H9 (cell line): ENCODE data around the gene DDC. TPM values are rescaled to one million over a fixed set of nuclear protein-coding genes. Genes with fewer than 3 reads are reported as not detected.

Experiments
- DNase-seq: peaks from one replicate; pipeline ENCODE4 v3.0.0-alpha.2; 2017
- H2AFZ ChIP-seq: one replicate; pipeline ENCODE4 v1.6.1; 2013; ENCODE audit warnings: mild to moderate bottlenecking, low read length, control low read depth, moderate library complexity
- H2AK5ac ChIP-seq: 2 replicates; pipeline ENCODE4 v1.6.1; 2013; ENCODE audit warnings: low read length, control low read depth, mixed read lengths; ENCODE audit not compliant: insufficient read length
- H2BK120ac ChIP-seq: one replicate; pipeline ENCODE4 v1.6.1; 2013; ENCODE audit warnings: low read depth, mild to moderate bottlenecking, low read length, control low read depth, inconsistent platforms; ENCODE audit not compliant: poor library complexity, severe bottlenecking
- H2BK12ac ChIP-seq: 2 replicates; pipeline ENCODE4 v1.6.1; 2013; ENCODE audit warnings: low read length, control low read depth, mixed read lengths, low read depth; ENCODE audit not compliant: insufficient read length
- H2BK15ac ChIP-seq: 2 replicates; pipeline ENCODE4 v1.6.1; 2013; ENCODE audit warnings: low read depth, low read length, control low read depth
- H2BK20ac ChIP-seq: one replicate; pipeline ENCODE4 v1.6.1; 2013; ENCODE audit warnings: low read depth, mild to moderate bottlenecking, low read length, control low read depth, inconsistent platforms; ENCODE audit not compliant: poor library complexity, severe bottlenecking
- H2BK5ac ChIP-seq: 2 replicates; pipeline ENCODE4 v1.6.1; 2013; ENCODE audit warnings: low read length, control low read depth, mixed read lengths; ENCODE audit not compliant: insufficient read length
- H3K14ac ChIP-seq: 2 replicates; pipeline ENCODE4 v1.6.1; 2013; ENCODE audit warnings: low read length, control low read depth; ENCODE audit not compliant: insufficient read depth
- H3K18ac ChIP-seq: 2 replicates; pipeline ENCODE4 v1.6.1; 2013; ENCODE audit warnings: low read depth, mild to moderate bottlenecking, mixed read lengths, low read length, control low read depth; ENCODE audit not compliant: insufficient read length
- H3K23ac ChIP-seq: 2 replicates; pipeline ENCODE4 v1.6.1; 2013; ENCODE audit warnings: low read length, control low read depth, mixed read lengths, low read depth; ENCODE audit not compliant: insufficient read length
- H3K23me2 ChIP-seq: 2 replicates; pipeline ENCODE4 v1.6.1; 2013; ENCODE audit warnings: low read depth, mild to moderate bottlenecking, mixed read lengths, low read length, control low read depth; ENCODE audit not compliant: insufficient read length, poor library complexity, severe bottlenecking
- H3K27ac ChIP-seq: 2 replicates; pipeline ENCODE4 v1.5.1; 2013; ENCODE audit warnings: low read length, control low read depth, mixed read lengths, low read depth; ENCODE audit not compliant: insufficient read length
- H3K27me3 ChIP-seq: 2 replicates; pipeline ENCODE4 v1.6.1; 2013; ENCODE audit warnings: low read length, control low read depth, inconsistent platforms; ENCODE audit not compliant: insufficient read depth
- H3K4ac ChIP-seq: 2 replicates; pipeline ENCODE4 v1.6.1; 2013; ENCODE audit warnings: low read depth, mild to moderate bottlenecking, control low read depth, inconsistent platforms, low read length, moderate library complexity
- H3K4me1 ChIP-seq: 2 replicates; pipeline ENCODE4 v1.6.1; 2013; ENCODE audit warnings: low read length, control low read depth, inconsistent platforms; ENCODE audit not compliant: insufficient read depth
- H3K4me2 ChIP-seq: 2 replicates; pipeline ENCODE4 v1.6.1; 2013; ENCODE audit warnings: low read length, control low read depth, mixed read lengths; ENCODE audit not compliant: insufficient read length, insufficient read depth
- H3K56ac ChIP-seq: 2 replicates; pipeline ENCODE4 v1.6.1; 2013; ENCODE audit warnings: low read depth, mild to moderate bottlenecking, mixed read lengths, low read length, control low read depth; ENCODE audit not compliant: insufficient read length
- H3K79me1 ChIP-seq: 2 replicates; pipeline ENCODE4 v1.6.1; 2013; ENCODE audit warnings: low read depth, mild to moderate bottlenecking, moderate library complexity, low read length, control low read depth, inconsistent platforms; ENCODE audit not compliant: insufficient read depth, poor library complexity, severe bottlenecking
- H3K79me2 ChIP-seq: 2 replicates; pipeline ENCODE4 v1.6.1; 2013; ENCODE audit warnings: low read length, control low read depth, inconsistent platforms; ENCODE audit not compliant: insufficient read depth
- H3K9ac ChIP-seq: 2 replicates; pipeline ENCODE4 v1.6.1; 2013; ENCODE audit warnings: low read length, control low read depth, mixed read lengths; ENCODE audit not compliant: insufficient read length; ENCODE audit errors: extremely low read depth
- H3K9me3 ChIP-seq: one replicate; pipeline ENCODE4 v1.6.1; 2013; ENCODE audit warnings: low read depth, low read length, inconsistent platforms; ENCODE audit not compliant: control insufficient read depth
- H3T11ph ChIP-seq: one replicate; pipeline ENCODE4 v1.6.1; 2013; ENCODE audit warnings: mild to moderate bottlenecking, low read length, control low read depth, inconsistent platforms
- H4K20me1 ChIP-seq: one replicate; pipeline ENCODE4 v1.6.1; 2013; ENCODE audit not compliant: control insufficient read depth, insufficient read length, insufficient read depth
- H4K5ac ChIP-seq: 2 replicates; pipeline ENCODE4 v1.6.1; 2013; ENCODE audit warnings: low read depth, mild to moderate bottlenecking, mixed read lengths, low read length, control low read depth; ENCODE audit not compliant: insufficient read length
- H4K8ac ChIP-seq: replicated peaks from 2 replicates; pipeline ENCODE4 v1.6.1; 2013; ENCODE audit warnings: low read length, control low read depth, mixed read lengths, low read depth; ENCODE audit not compliant: insufficient read length
- H4K91ac ChIP-seq: 2 replicates; pipeline ENCODE4 v1.6.1; 2013; ENCODE audit warnings: low read depth, mild to moderate bottlenecking, moderate library complexity, mixed read lengths, low read length, control low read depth; ENCODE audit not compliant: insufficient read length
- H3K27ac Mint-ChIP-seq, 3 experiments: 2 replicates in 2 of 3; 3 replicates in 1 of 3; pipeline ENCODE4 v1.8.0; 2020 to 2021; ENCODE audit warnings: mixed read lengths in 3 of 3, mild to moderate bottlenecking in 1 of 3, moderate library complexity in 1 of 3
- H3K27me3 Mint-ChIP-seq: 2 replicates; pipeline ENCODE4 v1.8.0; 2021; ENCODE audit warnings: low read depth, mild to moderate bottlenecking, moderate library complexity, mixed read lengths
- H3K36me3 Mint-ChIP-seq, 3 experiments: 2 replicates in 2 of 3; 3 replicates in 1 of 3; pipeline ENCODE4 v1.8.0; 2020 to 2021; ENCODE audit warnings: low read depth in 3 of 3, mixed read lengths in 3 of 3; ENCODE audit not compliant: insufficient read depth in 1 of 3
- H3K4me1 Mint-ChIP-seq, 2 experiments: 2 replicates each; pipeline ENCODE4 v1.8.0; 2020; ENCODE audit warnings: mixed read lengths in 2 of 2
- H3K4me3 Mint-ChIP-seq, 2 experiments: 2 replicates in 1 of 2; 3 replicates in 1 of 2; pipeline ENCODE4 v1.8.0; 2020 to 2021; ENCODE audit warnings: mild to moderate bottlenecking in 2 of 2, mixed read lengths in 2 of 2, moderate library complexity in 1 of 2
- H3K9me3 Mint-ChIP-seq, 2 experiments: 2 replicates in 1 of 2; 3 replicates in 1 of 2; pipeline ENCODE4 v1.8.0; 2020; ENCODE audit warnings: mild to moderate bottlenecking in 2 of 2, mixed read lengths in 2 of 2, moderate library complexity in 1 of 2
- CTCF ChIP-seq: fragments of 200-600 bp; sonication (generic); conservative IDR thresholded peaks from 3 replicates; pipeline ENCODE4 v1.8.0; 2021; ENCODE audit warnings: antibody characterized with exemption, mild to moderate bottlenecking
- WGBS: extraction: QIAGEN DNeasy Blood & Tissue Kit; methylation state at CpG from one replicate; pipeline ENCODE4 v1.1.7; 2013; ENCODE audit warnings: missing lambda C conversion rate, low lambda C conversion rate, mixed read lengths; ENCODE audit not compliant: insufficient read length; ENCODE audit errors: extremely low coverage; 5-methylcytosine and 5-hydroxymethylcytosine counted together
- total RNA-seq: library from RNA; stranded (reverse); gene quantifications from 2 replicates; pipeline ENCODE4 v1.2.1, GENCODE V29; 2021

DDC gene
- total RNA-seq, 1 experiment from 2014 or later, result not detected

- whole genome bisulfite sequencing, result no CpG with 5 or more reads among the region's 4 CpGs
- Histone ChIP-seq H3K79me1 (no peaks in the 10 kb centered on the region), H4K8ac (no peak overlapping the region), H3K27ac (no peak overlapping the region), H3K27me3 (no peaks in the 10 kb centered on the region), H2AK5ac (no peak overlapping the region), H2BK20ac (no peak overlapping the region), H3K23ac (no peak overlapping the region), H2BK5ac (no peak overlapping the region), H4K20me1 (no peaks in the 10 kb centered on the region), H3K9me3 (no peaks in the 10 kb centered on the region), H3K14ac (no peak overlapping the region), H3K4me2 (no peak overlapping the region), H4K91ac (no peak overlapping the region), H2BK120ac (no peak overlapping the region), H3K23me2 (no peaks in the 10 kb centered on the region), H3K79me2 (no peaks in the 10 kb centered on the region), H3K18ac (no peak overlapping the region), H3K9ac (no peak overlapping the region), H3K56ac (no peak overlapping the region), H3K4ac (no peak overlapping the region), H2BK12ac (no peak overlapping the region), H3T11ph (no peak overlapping the region), H3K4me1 (no peaks in the 10 kb centered on the region), H2BK15ac (no peak overlapping the region), H4K5ac (no peak overlapping the region), H2AFZ (no peak overlapping the region)
- no peaks in the 10 kb centered on the region for H3K36me3 Mint-ChIP-seq
- TF ChIP-seq CTCF, result no peak
- peaks cover 0 to 2% of the 10 kb centered on the region in 2 experiments; a peak in 1 of 5 replicates for H3K9me3 Mint-ChIP-seq
- no peak overlapping the region for H3K4me3 Mint-ChIP-seq
- H3K27ac Mint-ChIP-seq, result no peak overlapping the region
- DNase-seq, result no peak
- H3K27me3 Mint-ChIP-seq, result no peaks in the 10 kb centered on the region
- peaks cover 4% of the 10 kb centered on the region in 2 experiments; a peak in 3 of 4 replicates for H3K4me1 Mint-ChIP-seq
These were observed 84.4 kb downstream of the DDC start for GRCh38 chr7:50480797-50481196.
